Esophagus muscularis mucosa (tissue), 4 donors: ENCODE data around the gene ZNF407.

Experiments used
- CTCF ChIP-seq, 3 experiments: fragments of 200-600 bp in 2 of 3; fragments of 450-650 bp in 1 of 3; sonication (generic) in 2 of 3; IDR thresholded peaks; one replicate each; pipeline ENCODE4 v1.5.1; 2017 to 2019; ENCODE audit warnings: antibody characterized with exemption in 3 of 3, mild to moderate bottlenecking in 2 of 3, moderate library complexity in 1 of 3
- EP300 ChIP-seq: sonication (generic); formaldehyde crosslinking; IDR thresholded peaks from one replicate; pipeline ENCODE4 v1.6.1; 2017; ENCODE audit warnings: antibody characterized with exemption
- POLR2A ChIP-seq: fragments of 450-650 bp; IDR thresholded peaks from one replicate; pipeline ENCODE4 v1.6.1; 2017; ENCODE audit warnings: antibody characterized with exemption, moderate library complexity, mild to moderate bottlenecking, low read depth
- POLR2AphosphoS5 ChIP-seq, 2 donors: sonication (generic); formaldehyde crosslinking; IDR thresholded peaks; one replicate each; pipeline ENCODE4 v1.6.1; 2017; ENCODE audit warnings: antibody characterized with exemption in 2 of 2

GRCh38 chr18:74574916-74575315, 22.8 kb upstream of the ZNF407 start:
- TF ChIP-seq POLR2AphosphoS5 (IDR thresholded peaks at IDR 0.05), result no peak
- no peak for TF ChIP-seq CTCF (IDR thresholded peaks at IDR 0.05)
- no peak for TF ChIP-seq POLR2A
- no peak for TF ChIP-seq EP300
